GM12892 (cell line): Measurements from ENCODE around the gene CDX1.

Experiments
- POLR2A ChIP-seq: IDR thresholded peaks from 2 replicates; pipeline ENCODE4 v1.6.1; 2011; ENCODE audit warnings: low read depth, low read length, control low read depth
- POLR2AphosphoS5 ChIP-seq: IDR thresholded peaks from 2 replicates; pipeline ENCODE4 v1.6.1; 2011; ENCODE audit warnings: low read depth, low read length, control low read depth

GRCh38 chr5:150218693-150219035, 52.1 kb downstream of the CDX1 start:
- TF ChIP-seq POLR2AphosphoS5 = no peak
- no peak for TF ChIP-seq POLR2A
